Activated CD4-positive, alpha-beta memory T cell treated with anti-CD3 and anti-CD28 coated beads, Interleukin-2, amount 10 ng/mL, durations not matched to agents 7 days and 5 days (primary cell): ENCODE data around the gene EHD2. TPM values are rescaled to one million over a fixed set of nuclear protein-coding genes. Genes with fewer than 3 reads are reported as not detected.
A peak's percentile ranks its signal among the peaks of the same experiment; 100 is the strongest.
"Not testable (repeated sequence)": the region's sequence is repeated elsewhere in the genome, so short reads cannot be mapped to it uniquely, and the experiment has no call there.

Source experiments
- CTCF ChIA-PET: fragments of 350-600 bp; sonication (Branson Sonifier 250); formaldehyde crosslinking; loops from one replicate; lab custom pipeline; 2021; ENCODE audit warnings: antibody characterized with exemption, inconsistent platforms; lab: Charles Lee
- POLR2A ChIA-PET: fragments of 350-600 bp; sonication (Branson Sonifier 250); formaldehyde crosslinking; loops from one replicate; lab custom pipeline; 2021; ENCODE audit warnings: antibody characterized with exemption; lab: Charles Lee
- DNase-seq: peaks from one replicate; pipeline ENCODE4 v3.0.0-alpha.2; 2020
- H3K27ac Mint-ChIP-seq: one replicate; pipeline ENCODE4 v1.8.0; 2021; ENCODE audit warnings: mild to moderate bottlenecking, mixed read lengths
- H3K27me3 Mint-ChIP-seq: one replicate; pipeline ENCODE4 v1.8.0; 2021; ENCODE audit warnings: mixed read lengths
- H3K36me3 Mint-ChIP-seq: one replicate; pipeline ENCODE4 v1.8.0; 2021; ENCODE audit warnings: low read depth, mixed read lengths
- H3K4me1 Mint-ChIP-seq: one replicate; pipeline ENCODE4 v1.8.0; 2021; ENCODE audit warnings: mixed read lengths
- H3K4me3 Mint-ChIP-seq: one replicate; pipeline ENCODE4 v1.8.0; 2021; ENCODE audit warnings: mild to moderate bottlenecking, mixed read lengths
- H3K9me3 Mint-ChIP-seq: one replicate; pipeline ENCODE4 v1.8.0; 2021; ENCODE audit warnings: mixed read lengths
- total RNA-seq, 2 experiments: library from RNA; stranded (reverse); gene quantifications; one replicate each; pipeline ENCODE4 v1.2.3, GENCODE V29; 2021

EHD2 gene
- total RNA-seq, 2 experiments from 2014 or later, result not detected

GRCh38 chr19:47769534-47769933 lies 56.3 kb downstream of the EHD2 start:
- CTCF ChIA-PET, result no interaction called here
- DNase-seq, result no peak

GRCh38 chr19:47771291-47771690 lies 58.1 kb downstream of the EHD2 start:
- H3K9me3 Mint-ChIP-seq, H3K27ac Mint-ChIP-seq, H3K27me3 Mint-ChIP-seq, DNase-seq, CTCF ChIA-PET, POLR2A ChIA-PET, H3K4me3 Mint-ChIP-seq, H3K36me3 Mint-ChIP-seq, H3K4me1 Mint-ChIP-seq: not testable (repeated sequence)

More at GRCh38 chr19:47769534-47769933, 56.3 kb downstream of the EHD2 start:
- no peak overlapping the region for H3K27ac Mint-ChIP-seq
- POLR2A ChIA-PET, result no interaction called here
- H3K4me3 Mint-ChIP-seq, result no peak overlapping the region
- no peaks in the 10 kb centered on the region for H3K4me1 Mint-ChIP-seq
- H3K27me3 Mint-ChIP-seq, result peaks cover 4% of the 10 kb centered on the region
- no peaks in the 10 kb centered on the region for H3K36me3 Mint-ChIP-seq
- no peaks in the 10 kb centered on the region for H3K9me3 Mint-ChIP-seq

DNA sequence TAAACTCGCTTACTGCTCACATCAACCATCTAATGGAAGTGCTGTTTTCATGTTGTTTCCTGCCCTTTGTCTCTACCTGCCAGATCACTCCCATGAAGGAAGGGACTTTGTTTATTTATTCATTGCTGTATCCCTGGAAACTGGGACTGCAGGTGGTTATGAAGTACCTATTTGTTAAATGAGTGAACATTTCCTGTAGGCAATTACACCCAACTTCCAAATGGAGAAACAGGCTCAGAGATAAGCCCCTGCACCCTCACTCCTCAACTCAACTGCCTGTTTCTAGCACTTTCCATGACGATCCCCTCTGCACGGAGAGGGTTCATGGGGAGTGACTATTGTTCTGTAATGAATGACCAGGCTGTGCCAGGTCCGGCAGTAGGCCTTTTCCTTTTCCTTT lies 63.3 kb downstream of the EHD2 start:
- Mint-ChIP-seq H3K4me1 (peaks cover 27% of the 10 kb centered on the region), H3K9me3 (no peaks in the 10 kb centered on the region), H3K27ac (no peak overlapping the region), H3K36me3 (peaks cover 12% of the 10 kb centered on the region), H3K27me3 (no peaks in the 10 kb centered on the region), H3K4me3 (peak overlapping the region; percentile 44)
- POLR2A ChIA-PET, result interaction anchor here (1.2 kb wide), 1 partner anchor 10 kb away, joined by 3 read pairs; no protein-coding TSS in a partner anchor
- CTCF ChIA-PET, result no interaction called here
- DNase-seq, result no peak

- Mint-ChIP-seq H3K27ac (peak overlapping the region; percentile 86), H3K4me3 (peak overlapping the region; percentile 98), H3K36me3 (peaks cover 19% of the 10 kb centered on the region), H3K4me1 (peaks cover 30% of the 10 kb centered on the region)
- DNase-seq, H3K9me3 Mint-ChIP-seq, CTCF ChIA-PET, H3K27me3 Mint-ChIP-seq: not testable (repeated sequence)
- POLR2A ChIA-PET, result interaction anchor here (0.8 kb wide), 2 partner anchors 14 to 54 kb away, joined by 3 to 4 read pairs; no protein-coding TSS in a partner anchor
Measured at GRCh38 chr19:47777245-47778048, 64.2 kb downstream of the EHD2 start.

- H3K4me3 Mint-ChIP-seq, result peak within 1 kb of the TSS; percentile 98
- peak; percentile 83 for DNase-seq
- H3K27me3 Mint-ChIP-seq, result no peaks in the 10 kb centered on the region
- ChIA-PET POLR2A (interaction anchor here (0.8 to 0.9 kb wide), 2 partner anchors 15 to 295 kb away, joined by 3 read pairs; no protein-coding TSS in a partner anchor), CTCF (no interaction called here)
- H3K27ac Mint-ChIP-seq, result peak within 1 kb of the TSS; percentile 86
- no peaks in the 10 kb centered on the region for H3K9me3 Mint-ChIP-seq
- H3K36me3 Mint-ChIP-seq, result peaks cover 25% of the 10 kb centered on the region
- peaks cover 30% of the 10 kb centered on the region for H3K4me1 Mint-ChIP-seq
Measured at GRCh38 chr19:47778049-47778953, 65.1 kb downstream of the EHD2 start, which contains the start of gene SELENOW. TSS of gene SELENOW (plus strand) at chr19:47778703. CDS start at chr19:47778786, 83 bp downstream.

- Mint-ChIP-seq H3K27ac (peak overlapping the region; percentile 86), H3K36me3 (peaks cover 28% of the 10 kb centered on the region), H3K9me3 (no peaks in the 10 kb centered on the region), H3K27me3 (no peaks in the 10 kb centered on the region), H3K4me1 (peaks cover 30% of the 10 kb centered on the region), H3K4me3 (peak overlapping the region; percentile 98)
- CTCF ChIA-PET, result interaction anchor here (1.0 to 1.1 kb wide), 2 partner anchors 13 to 21 kb away, joined by 4 to 5 read pairs; no protein-coding TSS in a partner anchor
- peak; percentile 23 for DNase-seq
- POLR2A ChIA-PET, result interaction anchor here (0.9 kb wide), 1 partner anchor 295 kb away, joined by 3 read pairs; no protein-coding TSS in a partner anchor
Measured at GRCh38 chr19:47778954-47779351, 65.7 kb downstream of the EHD2 start.

DNA sequence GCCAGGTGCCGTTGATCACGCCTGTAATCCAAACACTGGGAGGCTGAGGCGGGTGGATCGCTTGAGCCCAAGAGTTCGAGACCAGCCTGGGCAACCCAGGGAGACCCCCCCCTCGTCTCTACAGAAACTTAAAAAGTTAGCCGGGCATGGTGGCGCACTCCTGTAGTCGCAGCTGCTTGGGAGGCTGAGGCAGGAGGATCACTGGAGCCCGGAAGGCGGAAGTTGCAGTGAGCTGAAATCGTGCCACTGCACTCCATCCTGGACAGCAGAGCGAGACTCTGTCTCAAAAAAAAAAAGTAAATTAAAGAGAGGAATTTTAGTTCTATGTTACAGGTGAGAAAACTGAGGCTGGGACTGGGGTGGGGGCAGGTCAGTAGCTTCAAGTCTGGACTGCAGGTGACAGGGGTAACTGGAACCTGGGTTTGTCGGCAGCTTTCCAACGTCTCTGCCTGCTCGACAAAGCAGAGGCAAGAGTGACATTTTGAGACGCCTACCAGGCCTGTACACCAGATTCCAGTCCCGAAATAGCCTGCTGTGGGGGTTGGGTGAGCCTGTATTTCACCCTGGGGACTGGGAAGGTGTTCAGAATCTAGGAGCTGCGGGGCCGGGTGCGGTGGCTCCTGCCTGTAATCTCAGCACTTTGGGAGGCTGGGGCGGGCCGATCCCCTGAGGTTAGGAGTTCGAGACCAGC lies 66.4 kb downstream of the EHD2 start:
- H3K27me3 Mint-ChIP-seq, result no peaks in the 10 kb centered on the region
- no peak for DNase-seq
- H3K4me1 Mint-ChIP-seq, result peaks cover 30% of the 10 kb centered on the region
- H3K9me3 Mint-ChIP-seq, result no peaks in the 10 kb centered on the region
- H3K27ac Mint-ChIP-seq, result peak overlapping the region; percentile 86
- ChIA-PET POLR2A (no interaction called here), CTCF (interaction anchor here (0.7 to 1.1 kb wide), 3 partner anchors 14 to 73 kb away, joined by 3 to 5 read pairs (median 4); no protein-coding TSS in a partner anchor)
- H3K4me3 Mint-ChIP-seq, result peak overlapping the region; percentile 98
- peaks cover 35% of the 10 kb centered on the region for H3K36me3 Mint-ChIP-seq

- H3K27me3 Mint-ChIP-seq, result no peaks in the 10 kb centered on the region
- ChIA-PET CTCF (interaction anchor here (0.7 to 1.1 kb wide), 2 partner anchors 14 to 72 kb away, joined by 3 to 4 read pairs; no protein-coding TSS in a partner anchor), POLR2A (no interaction called here)
- H3K36me3 Mint-ChIP-seq, result peaks cover 35% of the 10 kb centered on the region
- no peaks in the 10 kb centered on the region for H3K9me3 Mint-ChIP-seq
- peaks cover 30% of the 10 kb centered on the region for H3K4me1 Mint-ChIP-seq
- peak overlapping the region; percentile 70 for H3K27ac Mint-ChIP-seq
- no peak for DNase-seq
- H3K4me3 Mint-ChIP-seq, result peak overlapping the region; percentile 98
Measured at GRCh38 chr19:47780215-47780551, 67.0 kb downstream of the EHD2 start.

DNA sequence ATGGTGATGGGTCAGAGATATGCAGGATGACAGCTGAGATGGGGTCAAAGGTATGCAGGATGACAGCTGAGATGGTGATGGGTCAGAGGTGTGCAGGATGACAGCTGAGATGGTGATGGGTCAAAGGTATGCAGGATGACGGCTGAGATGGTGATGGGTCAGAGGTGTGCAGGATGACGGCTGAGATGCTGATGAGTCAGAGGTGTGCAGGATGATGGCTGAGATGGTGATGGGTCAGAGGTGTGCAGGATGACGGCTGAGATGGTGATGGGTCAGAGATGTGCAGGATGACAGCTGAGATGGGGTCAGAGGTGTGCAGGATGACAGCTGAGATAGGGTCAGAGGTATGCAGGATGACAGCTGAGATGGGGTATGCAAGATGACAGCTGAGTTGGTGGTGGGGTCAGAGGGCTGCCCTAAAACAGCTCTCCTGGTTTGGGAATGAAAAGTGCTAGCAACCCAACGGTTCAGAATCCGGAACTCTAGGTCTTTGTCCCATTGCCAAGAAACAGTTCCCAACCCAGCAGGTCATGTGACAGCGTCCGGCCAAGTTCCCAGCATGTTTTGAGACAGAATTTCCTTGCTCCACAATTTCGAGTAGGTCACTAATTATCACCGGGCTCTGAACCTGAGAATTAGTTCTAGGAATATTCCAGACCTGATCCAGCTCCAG lies 68.5 kb downstream of the EHD2 start:
- Mint-ChIP-seq H3K27ac (peak overlapping the region; percentile 27), H3K4me1 (peaks cover 30% of the 10 kb centered on the region), H3K36me3 (peaks cover 38% of the 10 kb centered on the region), H3K27me3 (no peaks in the 10 kb centered on the region), H3K4me3 (peak overlapping the region; percentile 20), H3K9me3 (no peaks in the 10 kb centered on the region)
- DNase-seq, result no peak
- ChIA-PET POLR2A (no interaction called here), CTCF (no interaction called here)

DNA sequence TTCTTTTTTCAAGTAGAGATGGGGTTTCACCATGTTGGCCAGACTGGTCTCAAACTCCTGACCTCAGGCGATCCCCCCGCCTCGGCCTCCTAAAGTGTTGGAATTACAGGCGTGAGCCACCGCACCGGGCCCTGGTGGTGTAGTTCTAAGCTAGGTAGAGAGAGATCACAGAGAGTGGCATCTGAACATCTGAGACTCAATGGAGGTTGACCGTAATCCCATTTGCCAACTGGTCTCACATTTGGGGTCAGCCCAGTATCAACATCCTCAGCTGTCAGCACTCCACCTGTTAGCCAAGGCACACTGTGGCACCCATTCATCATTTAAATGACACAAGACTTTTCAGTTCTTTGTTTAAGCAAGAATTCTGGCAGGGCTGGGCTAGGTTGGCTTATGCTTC lies 73.3 kb downstream of the EHD2 start:
- H3K4me3 Mint-ChIP-seq, result no peak overlapping the region
- ChIA-PET POLR2A (no interaction called here), CTCF (interaction anchor here (1.6 kb wide), 1 partner anchor 21 kb away, joined by 4 read pairs; no protein-coding TSS in a partner anchor)
- peaks cover 28% of the 10 kb centered on the region for H3K36me3 Mint-ChIP-seq
- H3K27ac Mint-ChIP-seq, result no peak overlapping the region
- no peaks in the 10 kb centered on the region for H3K9me3 Mint-ChIP-seq
- no peak for DNase-seq
- no peaks in the 10 kb centered on the region for H3K27me3 Mint-ChIP-seq
- peaks cover 6% of the 10 kb centered on the region for H3K4me1 Mint-ChIP-seq

DNA sequence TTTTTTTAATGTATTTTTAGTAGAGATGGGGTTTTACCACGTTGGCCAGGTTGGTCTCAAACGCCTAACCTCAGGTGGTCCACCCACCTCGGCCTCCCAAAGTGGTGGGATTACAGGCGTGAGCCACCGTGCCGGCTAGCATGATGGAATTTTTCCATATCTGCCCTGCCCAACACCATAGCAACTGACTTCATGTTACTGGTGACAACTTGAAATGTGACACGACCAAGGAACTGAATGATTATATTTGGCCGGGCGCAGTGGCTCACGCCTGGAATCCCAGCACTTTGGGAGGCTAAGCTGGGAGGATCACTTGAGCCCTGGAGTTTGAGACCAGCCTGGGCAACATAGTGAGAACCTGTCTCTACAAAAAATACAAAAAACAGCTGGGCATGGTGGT lies 74.1 kb downstream of the EHD2 start:
- H3K27ac Mint-ChIP-seq, H3K9me3 Mint-ChIP-seq, DNase-seq, H3K4me1 Mint-ChIP-seq, H3K27me3 Mint-ChIP-seq, POLR2A ChIA-PET, H3K4me3 Mint-ChIP-seq: not testable (repeated sequence)
- CTCF ChIA-PET, result interaction anchor here (1.5 to 3.3 kb wide), 3 partner anchors 12 to 22 kb away, joined by 4 to 14 read pairs (median 5); no protein-coding TSS in a partner anchor
- H3K36me3 Mint-ChIP-seq, result peaks cover 22% of the 10 kb centered on the region

DNA sequence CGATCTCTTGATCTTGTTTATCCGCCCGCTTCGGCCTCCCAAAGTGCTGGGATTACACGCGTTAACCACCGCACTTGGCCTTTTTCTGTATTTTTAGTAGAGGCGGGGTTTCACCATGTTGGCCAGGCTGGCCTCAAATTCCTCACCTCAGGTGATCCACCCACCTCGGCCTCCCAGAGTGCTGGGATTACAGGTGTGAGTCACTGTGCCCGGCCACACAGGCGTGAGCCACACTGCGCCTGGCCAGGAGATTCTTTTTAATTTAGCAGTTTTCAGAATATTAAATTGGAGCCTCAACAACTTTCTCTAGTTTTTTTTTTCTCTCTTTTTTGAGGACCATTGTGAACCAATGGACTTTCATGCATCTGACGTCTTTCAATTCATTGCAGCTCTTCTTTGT lies 76.6 kb downstream of the EHD2 start:
- H3K36me3 Mint-ChIP-seq, H3K4me1 Mint-ChIP-seq, H3K4me3 Mint-ChIP-seq, H3K9me3 Mint-ChIP-seq, DNase-seq, H3K27ac Mint-ChIP-seq, H3K27me3 Mint-ChIP-seq, POLR2A ChIA-PET: not testable (repeated sequence)
- CTCF ChIA-PET, result interaction anchor here (0.7 to 3.3 kb wide), 8 partner anchors 10 to 171 kb away, joined by 3 to 14 read pairs (median 4); no protein-coding TSS in a partner anchor
